ENCODE measurements around the gene ARL15. TPM values are rescaled to one million over a fixed set of nuclear protein-coding genes. Genes with fewer than 3 reads are reported as not detected.
"Not testable (repeated sequence)": the region's sequence is repeated elsewhere in the genome, so short reads cannot be mapped to it uniquely, and the experiment has no call there.

Gene ARL15
- total RNA-seq, 1 experiment from 2014 or later: 0.50 TPM

GRCh38 chr5:54063817-54064216 is 246.6 kb downstream of the ARL15 start:
- H2AFZ ChIP-seq: no peak overlapping the region
- H3K27me3 ChIP-seq (ENCODE audit: insufficient read depth, low read depth): no peaks in the 10 kb centered on the region
- no peaks in the 10 kb centered on the region for H3K4me1 ChIP-seq (replicated peaks; ENCODE audit: insufficient read depth)
- no peak overlapping the region for H3K4me3 ChIP-seq
- no peak overlapping the region for H3K27ac ChIP-seq
- H3K4me2 ChIP-seq: no peak overlapping the region
- H3K79me2 ChIP-seq (ENCODE audit: low read depth): no peaks in the 10 kb centered on the region
- H3F3A ChIP-seq (ENCODE audit: insufficient read depth, low read depth): no peaks in the 10 kb centered on the region
- no peaks in the 10 kb centered on the region for H4K20me1 ChIP-seq (ENCODE audit: insufficient read depth)
- no peak for DNase-seq
- no peaks in the 10 kb centered on the region for H3K36me3 ChIP-seq (ENCODE audit: low read depth)
- TF ChIP-seq EZH2 (IDR thresholded peaks at IDR 0.05; ENCODE audit: low read depth) (no peak), CTCF (conservative IDR thresholded peaks at IDR 0.05) (no peak)
- no peaks in the 10 kb centered on the region for H3K9me2 ChIP-seq (ENCODE audit: insufficient read depth)
- no TSS peak for BruUV-seq (replicated peaks)
- ChIA-PET CTCF (no interaction called here), POLR2A (ENCODE audit: unreplicated experiment) (no interaction called here)
- intact Hi-C loops (cut with micrococcal nuclease; ENCODE audit: unreplicated experiment): no loop called here
- no peaks in the 10 kb centered on the region for H3K9me3 ChIP-seq (ENCODE audit: insufficient read depth, low read depth)

- ChIA-PET CTCF (no interaction called here), POLR2A (ENCODE audit: unreplicated experiment) (no interaction called here)
- Histone ChIP-seq H3K27ac (no peak overlapping the region), H3K36me3 (ENCODE audit: low read depth) (no peaks in the 10 kb centered on the region), H3F3A (ENCODE audit: insufficient read depth, low read depth) (no peaks in the 10 kb centered on the region), H3K79me2 (ENCODE audit: low read depth) (no peaks in the 10 kb centered on the region), H3K4me2 (no peak overlapping the region), H3K9me3 (ENCODE audit: insufficient read depth, low read depth) (no peaks in the 10 kb centered on the region), H3K4me1 (replicated peaks; ENCODE audit: insufficient read depth) (no peaks in the 10 kb centered on the region), H2AFZ (no peak overlapping the region), H3K4me3 (no peak overlapping the region), H3K9me2 (ENCODE audit: insufficient read depth) (no peaks in the 10 kb centered on the region), H3K27me3 (ENCODE audit: insufficient read depth, low read depth) (no peaks in the 10 kb centered on the region), H4K20me1 (ENCODE audit: insufficient read depth) (no peaks in the 10 kb centered on the region)
- intact Hi-C loops (cut with micrococcal nuclease; ENCODE audit: unreplicated experiment): no loop called here
- no peak for TF ChIP-seq CTCF (conservative IDR thresholded peaks at IDR 0.05)
- DNase-seq: no peak
- no TSS peak for BruUV-seq (replicated peaks)
Measured at GRCh38 chr5:54062958-54063357, 247.4 kb downstream of the ARL15 start.

GRCh38 chr5:54060919-54061318 is 249.5 kb downstream of the ARL15 start:
- POLR2A ChIA-PET (ENCODE audit: unreplicated experiment); CTCF ChIA-PET: not testable (repeated sequence)

GRCh38 chr5:54049963-54050362 is 260.4 kb downstream of the ARL15 start:
- Histone ChIP-seq H3K36me3 (ENCODE audit: low read depth) (no peaks in the 10 kb centered on the region), H3K9me2 (ENCODE audit: insufficient read depth) (no peaks in the 10 kb centered on the region), H3K79me2 (ENCODE audit: low read depth) (no peaks in the 10 kb centered on the region), H3K4me1 (replicated peaks; ENCODE audit: insufficient read depth) (no peaks in the 10 kb centered on the region), H3K4me2 (no peak overlapping the region), H3K4me3 (no peak overlapping the region), H3F3A (ENCODE audit: insufficient read depth, low read depth) (no peaks in the 10 kb centered on the region), H2AFZ (no peak overlapping the region), H3K27me3 (ENCODE audit: insufficient read depth, low read depth) (no peaks in the 10 kb centered on the region), H4K20me1 (ENCODE audit: insufficient read depth) (no peaks in the 10 kb centered on the region), H3K9me3 (ENCODE audit: insufficient read depth, low read depth) (no peaks in the 10 kb centered on the region), H3K27ac (no peak overlapping the region)
- ChIA-PET POLR2A (ENCODE audit: unreplicated experiment) (no interaction called here), CTCF (no interaction called here)
- no TSS peak for BruUV-seq (replicated peaks)
- intact Hi-C loops (cut with micrococcal nuclease; ENCODE audit: unreplicated experiment): no loop called here
- no peak for DNase-seq
- no peak for TF ChIP-seq EZH2 (IDR thresholded peaks at IDR 0.05; ENCODE audit: low read depth)

More at GRCh38 chr5:54060919-54061318, 249.5 kb downstream of the ARL15 start:
- BruUV-seq (replicated peaks); H3K9me2 ChIP-seq (ENCODE audit: insufficient read depth); H3K36me3 ChIP-seq (ENCODE audit: low read depth); H2AFZ ChIP-seq; H3K4me3 ChIP-seq; H3K27me3 ChIP-seq (ENCODE audit: insufficient read depth, low read depth); H3K27ac ChIP-seq; H3K79me2 ChIP-seq (ENCODE audit: low read depth); H4K20me1 ChIP-seq (ENCODE audit: insufficient read depth); DNase-seq; H3K4me2 ChIP-seq; H3K9me3 ChIP-seq (ENCODE audit: insufficient read depth, low read depth); H3F3A ChIP-seq (ENCODE audit: insufficient read depth, low read depth); intact Hi-C loops (cut with micrococcal nuclease; ENCODE audit: unreplicated experiment); H3K4me1 ChIP-seq (replicated peaks; ENCODE audit: insufficient read depth): not testable (repeated sequence)
